Fibroblast of skin of scalp (primary cell): ENCODE measurements around the gene PRSS16.
"Not testable (repeated sequence)": the region's sequence is repeated elsewhere in the genome, so short reads cannot be mapped to it uniquely, and the experiment has no call there.

Source experiments
- DNase-seq: peaks from one replicate; pipeline ENCODE4 v3.0.0-alpha.2; 2013

The PRSS16 gene

GRCh38 chr6:27242589-27243265 is 4.8 kb upstream of the PRSS16 start:
- DNase-seq = no peak

GRCh38 chr6:27248783-27249182 is 1.3 kb downstream of the PRSS16 start:
- DNase-seq = no peak

- no peak for DNase-seq
Measured at GRCh38 chr6:27250277-27251111, 3.0 kb downstream of the PRSS16 start.

- DNase-seq = peak; percentile 15
Measured at GRCh38 chr6:27251112-27251605, 3.7 kb downstream of the PRSS16 start.

GRCh38 chr6:27251606-27252251 is 4.2 kb downstream of the PRSS16 start:
- peak; percentile 21 for DNase-seq

- no peak for DNase-seq
Measured at GRCh38 chr6:27254566-27254965, 7.1 kb downstream of the PRSS16 start.

- DNase-seq = no peak
Measured at GRCh38 chr6:27255866-27256265, 8.4 kb downstream of the PRSS16 start.

GRCh38 chr6:27260369-27260768 is 12.9 kb downstream of the PRSS16 start:
- DNase-seq = peak; percentile 8

- no peak for DNase-seq
Measured at GRCh38 chr6:27260836-27261375, 13.4 kb downstream of the PRSS16 start.

- DNase-seq = no peak
Measured at GRCh38 chr6:27263886-27264285, 16.4 kb downstream of the PRSS16 start.

- not testable (repeated sequence) for DNase-seq
Measured at GRCh38 chr6:27267003-27267402, 19.5 kb downstream of the PRSS16 start.

- DNase-seq = no peak
Measured at GRCh38 chr6:27267857-27268434, 20.4 kb downstream of the PRSS16 start.

GRCh38 chr6:27268803-27269202 is 21.3 kb downstream of the PRSS16 start:
- DNase-seq = no peak

- no peak for DNase-seq
Measured at GRCh38 chr6:27273783-27274182, 26.3 kb downstream of the PRSS16 start.

- no peak for DNase-seq
Measured at GRCh38 chr6:27275025-27275956, 27.8 kb downstream of the PRSS16 start.

GRCh38 chr6:27279513-27280063 is 32.1 kb downstream of the PRSS16 start:
- DNase-seq = no peak

- DNase-seq = peak; percentile 66
Measured at GRCh38 chr6:27280064-27280539, 32.6 kb downstream of the PRSS16 start.

- peak; percentile 29 for DNase-seq
Measured at GRCh38 chr6:27280540-27281000, 33.1 kb downstream of the PRSS16 start.

- no peak for DNase-seq
Measured at GRCh38 chr6:27281105-27281539, 33.6 kb downstream of the PRSS16 start.

GRCh38 chr6:27281569-27281968 is 34.1 kb downstream of the PRSS16 start:
- no peak for DNase-seq

- DNase-seq = no peak
Measured at GRCh38 chr6:27283279-27283678, 35.8 kb downstream of the PRSS16 start.
